Fibroblast of skin of left quadriceps (primary cell): Measurements from ENCODE around the gene SUPT3H.

ENCODE experiments used
- DNase-seq, 2 experiments: peaks; one replicate each; pipeline ENCODE4 v3.0.0-alpha.2; 2013; ENCODE audit warnings: low read depth in 2 of 2

Gene SUPT3H

DNA sequence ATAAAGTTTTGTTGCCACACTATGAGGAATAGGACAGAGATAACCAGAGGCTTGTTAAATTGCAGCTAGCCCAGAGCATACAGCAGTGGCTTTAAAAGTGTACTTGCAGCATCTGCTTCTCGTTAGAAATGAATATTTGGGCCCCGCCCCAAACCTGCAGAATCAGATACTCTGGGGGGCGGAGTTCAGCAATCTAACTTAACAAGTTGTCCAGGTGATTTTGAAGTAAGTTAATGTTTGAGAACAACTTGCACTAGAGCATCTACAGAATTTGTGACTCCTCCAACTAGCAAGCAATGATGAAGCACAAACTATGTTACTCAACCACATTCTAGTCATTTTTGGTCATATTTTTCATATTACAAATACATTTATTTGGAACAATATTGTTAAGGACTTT, 10.6 kb upstream of the SUPT3H start:
- DNase-seq: no peak

DNA sequence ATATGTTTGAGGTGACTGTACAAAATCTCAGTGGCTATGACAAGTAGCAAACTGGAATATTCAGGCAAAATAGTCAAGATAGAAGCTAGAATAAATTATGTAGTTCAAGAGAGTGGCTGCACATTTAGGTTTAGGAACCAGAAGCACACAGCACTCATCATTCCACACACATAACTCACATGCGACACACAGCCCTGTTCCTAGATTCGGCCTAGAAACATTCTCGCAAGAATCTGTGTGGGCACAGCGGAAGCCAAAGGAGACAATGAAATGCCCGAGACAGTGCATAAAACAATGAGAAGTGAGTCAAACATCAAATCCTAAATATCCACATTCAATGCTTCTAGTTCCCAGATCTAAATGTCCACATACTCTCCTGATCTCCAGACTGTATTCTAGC, 9.5 kb upstream of the SUPT3H start:
- peak; percentile 31 to 38 for DNase-seq

DNA sequence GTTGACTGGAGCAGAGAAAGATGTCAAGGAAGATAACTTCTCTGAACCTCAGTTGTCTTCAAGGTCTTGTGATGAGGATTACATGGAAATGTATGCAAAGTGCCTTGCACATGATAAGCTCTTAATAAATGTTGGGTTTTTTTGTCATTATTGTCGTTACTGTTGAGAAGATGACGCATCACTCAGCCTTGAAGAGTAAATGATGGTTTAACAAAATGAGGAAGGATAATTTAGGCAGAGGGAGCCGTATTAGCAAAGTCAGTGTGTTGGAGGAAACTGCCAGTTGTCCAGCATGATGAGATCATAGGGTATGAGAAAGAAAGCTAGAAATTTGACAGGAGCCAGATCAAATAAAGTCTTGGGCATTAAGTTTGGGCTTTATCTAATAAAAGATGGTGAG, 8.8 kb upstream of the SUPT3H start:
- no peak for DNase-seq

- DNase-seq: no peak
Observed at GRCh38 chr6:45382391-45382790, 4.7 kb upstream of the SUPT3H start.

DNA sequence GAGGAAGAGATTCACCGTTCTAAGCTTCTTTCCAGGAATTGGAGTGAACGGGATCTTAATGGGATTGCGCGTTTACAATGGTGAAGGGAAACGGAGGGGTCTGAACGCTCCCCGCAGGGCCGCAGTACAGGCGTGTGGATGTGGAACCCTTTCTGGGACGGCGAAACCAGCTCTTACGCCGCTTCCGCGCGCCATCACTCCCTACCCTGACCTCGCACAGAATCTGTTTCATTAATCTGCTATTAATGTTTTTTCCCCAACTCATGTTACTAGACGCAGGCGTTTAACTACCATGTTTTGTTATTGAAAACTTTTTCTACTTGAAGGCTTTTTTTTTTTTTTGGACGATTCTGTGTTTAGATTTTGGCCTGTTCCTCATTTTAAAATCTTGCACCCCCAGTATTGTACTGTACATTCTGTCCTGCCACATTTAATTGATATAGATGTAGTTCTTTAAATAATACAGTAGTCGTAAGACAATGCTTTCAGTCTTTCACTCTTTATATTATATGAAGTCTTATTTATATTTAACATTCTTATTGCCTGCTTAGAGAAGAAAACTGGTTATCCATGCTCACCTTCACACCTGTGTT, 696 bp upstream of the SUPT3H start:
- no peak for DNase-seq

DNA sequence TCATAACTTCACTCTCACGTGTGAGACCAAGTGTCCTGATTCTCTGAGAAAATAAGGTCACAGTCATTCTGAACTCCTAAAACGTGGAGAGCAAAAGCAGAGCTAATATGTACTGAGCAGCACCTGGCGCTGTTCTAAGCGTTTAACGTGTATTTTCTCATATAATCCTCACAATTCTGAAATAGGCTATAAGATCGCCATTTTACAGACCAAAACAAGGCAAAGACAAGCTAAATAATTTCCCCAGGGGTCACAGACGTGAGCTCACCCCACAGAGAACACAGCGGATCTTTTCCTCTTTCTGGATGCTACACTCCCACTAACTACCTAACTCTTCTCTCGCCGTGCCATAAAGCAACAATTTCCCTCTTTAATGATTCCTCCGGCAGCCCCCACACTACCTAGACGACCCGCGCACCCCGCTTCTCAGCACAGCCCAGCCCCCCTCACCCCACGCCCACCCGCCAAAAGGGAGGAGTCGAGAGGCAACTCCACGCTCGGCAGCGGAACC, 636 bp downstream of the SUPT3H start:
- DNase-seq: no peak

DNA sequence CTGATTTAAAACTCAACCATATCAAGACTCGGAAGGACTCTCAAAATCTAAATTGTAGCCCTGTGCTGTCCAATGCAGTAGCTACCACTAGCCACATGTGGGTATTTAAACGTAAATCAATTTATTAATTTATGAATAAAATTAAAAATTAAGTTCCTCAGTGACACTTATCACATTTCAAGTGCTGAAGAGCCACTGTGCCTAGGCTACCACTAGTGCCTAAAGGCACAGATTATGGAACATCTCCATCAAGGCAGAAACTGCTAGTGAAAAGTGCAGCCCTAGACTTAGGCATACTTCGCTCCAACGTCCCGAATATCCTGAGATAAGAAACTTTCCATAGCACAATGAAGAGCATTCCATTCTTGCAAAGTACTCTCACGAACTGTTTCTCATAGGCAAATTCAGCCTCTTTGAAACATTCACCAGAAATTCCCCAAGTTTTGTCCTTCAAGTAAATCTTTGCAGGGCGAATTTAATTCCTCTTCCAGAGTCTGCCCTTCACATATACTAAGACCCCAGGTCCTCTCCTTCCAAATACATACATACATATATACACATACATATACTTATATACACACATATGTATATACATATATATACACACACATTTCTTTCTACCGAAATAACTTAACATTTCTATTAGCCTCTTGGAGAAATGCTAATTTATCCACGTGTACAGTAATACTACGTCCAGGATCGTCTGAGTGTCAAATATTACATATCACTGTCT, 1.3 kb downstream of the SUPT3H start:
- no peak for DNase-seq

GRCh38 chr6:45375449-45375848, 2.3 kb downstream of the SUPT3H start:
- no peak for DNase-seq

DNA sequence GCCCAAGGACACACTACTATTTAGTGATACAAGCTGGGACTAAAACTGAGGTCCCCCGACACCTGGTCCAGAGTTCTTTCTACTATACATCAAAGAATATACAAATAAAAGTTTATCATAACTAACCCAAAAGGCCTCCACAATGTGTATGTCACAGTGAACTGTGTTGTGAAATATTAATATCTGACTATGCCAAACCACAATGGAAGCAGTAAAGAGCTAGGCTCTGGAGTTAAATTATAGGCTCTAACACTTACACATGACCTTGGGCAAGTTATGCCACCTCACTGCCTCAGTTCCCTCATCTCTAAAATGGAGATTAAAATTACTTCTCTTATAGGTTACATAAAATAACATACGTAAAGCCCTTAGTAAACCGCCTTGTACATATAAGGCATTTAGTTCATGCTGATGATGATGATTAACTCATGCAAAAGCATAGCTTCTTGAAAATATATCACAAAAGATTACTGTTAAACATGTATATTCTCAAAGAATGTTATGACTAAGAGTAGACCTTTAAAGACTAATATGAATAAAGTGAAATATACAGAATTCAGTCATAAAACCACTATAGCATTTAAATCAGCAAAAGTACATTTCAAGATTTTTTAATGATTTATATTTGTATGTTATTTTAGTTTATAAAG, 5.7 kb downstream of the SUPT3H start:
- no peak for DNase-seq

- DNase-seq: no peak
Observed at GRCh38 chr6:45369870-45370269, 7.9 kb downstream of the SUPT3H start.

- no peak for DNase-seq
Observed at GRCh38 chr6:45367999-45368398, 9.7 kb downstream of the SUPT3H start.

DNA sequence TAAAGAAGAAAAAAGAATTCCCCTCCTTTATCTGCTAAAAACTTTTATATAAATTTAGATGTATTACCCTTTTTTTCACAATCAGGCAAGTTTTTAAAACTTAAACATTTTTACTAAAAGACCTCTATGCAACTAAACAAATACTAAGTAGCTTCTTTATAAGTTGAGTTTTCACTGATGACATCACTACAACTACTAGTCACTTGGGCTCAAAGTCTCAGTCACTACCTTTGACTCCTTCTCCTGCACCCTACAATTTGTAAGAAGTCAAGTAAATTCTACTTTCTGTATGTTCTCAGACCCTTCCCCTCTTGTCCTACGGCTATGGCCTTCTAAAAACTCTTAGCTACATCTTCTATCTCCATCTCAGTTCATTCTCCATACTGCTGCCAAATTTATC, 11.2 kb downstream of the SUPT3H start:
- no peak for DNase-seq

GRCh38 chr6:45365036-45365435, 12.7 kb downstream of the SUPT3H start:
- no peak for DNase-seq

DNA sequence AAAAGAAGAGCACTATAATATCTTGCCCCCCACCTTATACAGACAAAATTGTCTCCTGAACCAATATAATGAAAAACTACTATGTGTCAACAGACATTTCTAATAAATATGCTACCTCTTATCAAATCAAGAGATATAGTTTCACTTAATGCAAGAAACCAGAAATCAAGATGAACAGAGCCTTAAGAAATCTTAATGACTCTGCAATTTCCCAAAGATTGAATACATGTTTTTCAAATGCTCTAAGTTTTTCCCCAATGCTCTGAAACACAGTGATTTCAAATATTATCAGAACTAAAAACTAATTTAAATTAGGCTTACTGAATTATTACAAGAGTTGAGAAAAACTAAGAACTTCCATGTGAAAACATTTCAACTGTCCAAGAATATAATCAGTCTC, 13.3 kb downstream of the SUPT3H start:
- no peak for DNase-seq

GRCh38 chr6:45353654-45354053, 24.1 kb downstream of the SUPT3H start:
- DNase-seq: no peak

DNA sequence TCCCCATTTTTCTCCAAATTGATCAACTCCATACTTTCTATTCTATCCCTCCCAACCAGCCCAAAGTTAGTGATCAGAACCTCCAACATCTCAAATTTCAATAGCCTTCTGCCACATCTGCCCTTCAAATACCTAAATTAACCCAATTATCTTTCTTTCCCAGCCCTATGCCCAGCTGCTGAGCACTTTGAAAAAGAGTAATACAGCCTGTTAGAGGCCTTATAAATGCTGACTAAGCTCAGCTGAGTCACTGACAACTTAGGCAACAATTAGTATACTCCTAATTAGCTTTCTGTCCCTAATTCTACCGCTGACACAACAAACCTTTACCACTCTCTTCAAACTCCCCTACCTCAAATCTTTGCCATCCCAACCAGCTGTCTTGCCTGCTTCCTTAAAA, 26.1 kb downstream of the SUPT3H start:
- no peak for DNase-seq

GRCh38 chr6:45351076-45351475, 26.7 kb downstream of the SUPT3H start:
- DNase-seq: no peak

- DNase-seq: no peak
Observed at GRCh38 chr6:45350186-45350710, 27.5 kb downstream of the SUPT3H start.

GRCh38 chr6:45344900-45345299, 32.8 kb downstream of the SUPT3H start:
- no peak for DNase-seq

DNA sequence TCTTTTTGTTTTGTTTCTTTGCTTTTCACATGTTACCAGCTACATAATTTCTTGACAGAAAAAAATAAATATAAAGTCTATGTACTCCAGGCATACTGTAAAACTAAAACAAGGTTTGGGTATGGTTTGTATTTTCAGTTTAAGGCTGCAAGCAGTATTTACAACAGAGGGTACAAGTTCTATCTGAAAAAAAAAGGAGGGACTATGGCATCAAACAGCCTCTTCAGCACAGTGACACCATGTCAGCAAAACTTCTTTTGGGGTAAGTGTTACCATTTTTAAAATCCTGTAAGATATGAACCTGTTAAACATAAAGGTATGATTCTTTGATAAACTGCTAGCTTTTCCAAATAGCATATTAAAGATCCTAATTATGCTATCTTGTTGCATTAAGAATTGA, 49.2 kb downstream of the SUPT3H start:
- DNase-seq: no peak

DNA sequence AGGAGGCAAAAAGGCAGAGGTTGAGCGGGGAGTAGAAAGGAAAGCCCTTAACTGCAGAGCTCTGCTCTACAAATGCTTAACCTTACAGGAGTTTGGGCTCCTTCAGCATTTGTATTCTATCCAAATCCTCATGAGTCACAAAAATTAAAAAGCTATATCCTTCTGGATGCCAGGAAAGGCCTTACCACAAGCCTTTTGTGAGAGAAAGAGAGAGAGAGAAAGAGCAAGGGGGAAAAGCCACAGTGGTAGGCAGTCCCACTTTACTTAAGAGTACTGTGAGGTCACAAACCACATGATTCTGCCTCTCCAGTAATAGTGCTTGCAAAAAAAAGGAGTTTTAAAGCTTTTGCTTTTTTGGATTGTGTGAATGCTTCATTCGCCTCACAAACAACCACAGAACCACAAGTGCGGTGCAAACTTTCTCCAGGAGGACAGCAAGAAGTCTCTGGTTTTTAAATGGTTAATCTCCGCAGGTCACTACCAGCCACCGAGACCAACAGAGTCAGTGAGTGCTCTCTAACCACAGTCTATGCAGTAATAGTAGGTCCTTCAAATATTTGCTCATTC, 49.7 kb downstream of the SUPT3H start, which contains the start of gene RUNX2:
Gene RUNX2 (plus strand): TSS at position 375 of the 567 bp plus-strand sequence. CDS start 397 bp downstream, outside the sequence.
- DNase-seq: peak; percentile 80 to 82

DNA sequence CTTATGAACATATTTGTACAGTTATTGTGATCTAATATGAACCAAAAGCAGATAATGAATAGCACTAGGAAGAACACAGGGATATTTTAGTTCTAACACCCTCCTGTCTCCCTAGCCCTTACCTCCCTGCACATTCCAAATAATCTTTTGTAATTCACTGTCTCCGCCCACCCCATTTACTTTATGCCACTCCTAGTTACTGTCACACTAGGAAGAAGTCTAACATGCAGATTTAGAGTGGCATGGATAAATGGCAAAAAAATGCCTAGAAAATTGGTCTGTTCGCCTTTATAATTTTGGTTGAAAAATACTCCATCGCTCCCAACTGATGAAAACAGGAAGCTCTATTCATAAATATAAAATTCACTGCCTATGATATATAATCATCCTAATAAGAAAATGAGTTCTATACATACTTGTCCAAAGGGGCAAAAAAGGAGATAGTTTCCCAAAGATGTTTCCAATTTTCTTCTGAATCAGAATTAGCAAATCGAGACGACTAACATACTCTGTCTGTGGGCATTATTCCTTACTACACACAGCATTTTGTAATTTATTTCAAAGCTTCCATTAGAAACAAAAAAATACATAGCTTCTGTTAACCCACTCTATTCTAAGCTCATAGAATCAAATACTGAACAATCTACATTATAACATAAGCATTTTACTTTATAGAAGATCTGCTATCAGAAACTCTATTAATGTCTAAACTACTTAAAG, 50.9 kb downstream of the SUPT3H start:
- no peak for DNase-seq
